ENCODE measurements around the gene ANKRD34B.
A peak's percentile ranks its signal among the peaks of the same experiment; 100 is the strongest.

Gene ANKRD34B

DNA sequence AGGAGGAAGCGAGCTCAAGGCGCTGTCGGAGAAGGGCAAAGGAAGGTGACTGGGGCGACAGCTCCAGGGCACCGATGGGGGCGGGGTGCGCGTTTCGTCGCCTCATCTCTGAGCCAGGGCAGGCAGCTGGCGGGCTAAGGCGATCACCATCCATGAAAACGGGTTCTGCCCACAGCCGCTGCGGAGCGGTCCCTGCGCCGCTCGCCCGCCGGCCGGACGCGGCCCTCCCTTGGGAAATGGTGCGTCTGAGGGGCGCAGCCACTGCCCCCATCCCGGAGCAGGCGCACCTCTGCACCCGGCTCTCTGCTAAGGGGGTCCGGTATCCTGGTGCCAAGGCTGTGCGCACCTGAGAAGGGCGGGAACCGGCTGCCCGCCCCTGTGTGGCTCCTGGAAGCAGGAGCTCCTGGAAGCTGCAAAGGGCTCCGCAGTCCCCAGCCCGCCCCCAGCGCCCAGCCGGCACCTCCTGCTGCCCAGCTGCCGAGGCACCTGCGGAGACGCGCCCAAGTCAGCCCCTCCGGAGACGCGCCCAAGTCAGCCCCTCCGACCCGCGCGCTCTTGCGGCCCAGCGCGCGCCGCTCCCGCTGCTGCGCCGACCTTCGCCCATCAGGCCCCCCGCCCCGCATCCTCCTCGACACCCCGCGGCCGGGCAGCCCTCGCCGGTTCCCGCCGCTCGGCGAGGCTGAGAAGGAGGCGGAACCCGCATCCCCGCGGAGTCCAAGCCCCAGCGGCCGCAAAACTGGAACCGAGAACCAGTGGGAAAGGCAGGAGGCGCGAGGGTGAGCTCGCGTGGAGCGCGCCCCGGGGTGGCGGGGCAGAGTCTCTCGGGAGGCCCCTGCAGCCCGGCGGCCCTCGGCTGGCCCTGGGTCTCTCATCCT lies 757 bp downstream of the ANKRD34B start:
- DNase-seq, result no peak

DNA sequence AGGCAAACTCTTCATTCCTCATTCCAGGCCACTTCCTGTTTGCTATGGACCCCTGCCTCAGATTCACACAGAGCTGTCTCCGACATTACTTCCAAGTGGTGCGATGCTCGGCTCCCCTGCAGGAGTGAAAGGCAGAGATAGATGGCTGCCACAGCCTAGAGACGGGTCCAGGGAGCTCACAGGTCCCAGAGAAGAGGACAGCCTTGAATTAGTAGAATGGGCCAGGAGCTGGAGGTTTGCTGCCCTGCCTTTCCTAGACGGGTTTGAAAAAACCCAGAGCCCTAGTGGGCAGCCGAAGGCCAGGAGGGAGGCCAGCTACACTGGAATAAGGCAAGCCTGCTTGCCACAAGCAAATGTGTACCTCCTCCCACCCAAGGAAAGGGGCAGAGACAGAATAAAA lies 1.8 kb downstream of the ANKRD34B start:
- DNase-seq, result no peak

DNA sequence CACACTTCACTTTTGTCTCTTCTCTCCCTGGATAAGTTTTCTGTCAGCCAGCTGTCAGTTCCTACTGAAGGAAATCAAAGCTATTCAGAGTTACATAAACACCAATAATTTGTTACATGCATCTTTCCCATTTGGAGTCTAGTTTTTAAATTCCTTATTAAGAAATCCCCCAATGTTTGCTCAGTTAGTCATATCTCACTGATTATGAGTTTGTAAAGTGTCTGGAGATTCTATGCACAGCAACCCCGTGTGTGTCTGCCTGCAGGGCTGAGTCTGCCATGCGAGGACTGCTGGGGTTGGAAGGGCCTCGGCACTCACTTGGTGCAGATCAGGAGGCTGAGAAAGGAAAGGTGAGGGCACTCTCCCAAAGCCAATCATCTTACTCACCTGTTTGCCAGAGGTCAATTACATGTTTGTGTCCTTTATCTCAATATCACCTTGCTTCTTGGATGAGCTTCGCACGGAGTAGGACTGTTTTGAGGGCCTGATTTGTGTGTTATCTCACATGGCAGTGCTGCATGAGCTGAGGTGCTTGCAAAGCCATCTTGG lies 3.3 kb downstream of the ANKRD34B start:
- DNase-seq, result no peak

DNA sequence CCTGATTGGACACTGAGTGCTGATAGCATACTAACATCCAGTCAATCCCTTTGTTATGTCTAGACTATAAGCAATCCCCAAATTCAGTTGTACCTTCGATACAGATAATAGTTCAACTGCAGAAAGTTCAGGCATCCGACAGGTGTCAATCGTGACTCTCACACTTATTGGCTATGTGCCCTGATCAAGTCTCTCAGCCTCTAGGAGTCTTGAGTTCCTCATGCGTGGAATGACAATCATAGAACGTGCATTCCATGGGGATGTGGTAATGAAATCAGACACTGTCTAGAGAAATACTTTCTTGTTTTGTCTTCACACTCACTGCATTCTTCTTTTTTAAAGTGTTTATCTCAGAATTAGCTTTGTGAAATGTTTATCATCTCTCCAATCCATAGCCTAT lies 4.8 kb downstream of the ANKRD34B start:
- DNase-seq, result no peak

DNA sequence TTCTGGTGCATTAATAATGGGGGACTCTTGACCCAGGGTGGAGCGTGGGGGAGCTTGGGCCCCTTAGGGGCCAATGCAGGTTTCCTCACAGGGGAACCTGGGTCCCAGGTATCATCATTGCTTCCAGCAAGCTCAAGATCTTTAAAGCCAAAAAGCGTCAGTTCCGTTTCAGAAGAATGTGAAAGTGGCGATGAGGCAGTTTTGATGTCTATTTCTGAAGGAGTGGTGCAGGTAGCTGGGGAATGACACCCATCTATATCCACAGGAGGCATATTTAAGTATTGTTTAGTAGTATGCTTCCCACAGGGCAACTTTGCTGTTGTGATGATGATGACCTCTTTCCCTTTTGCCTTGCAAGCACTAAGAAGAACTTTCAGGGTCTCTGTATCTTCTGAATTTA lies 10.8 kb downstream of the ANKRD34B start:
- no peak for DNase-seq

DNA sequence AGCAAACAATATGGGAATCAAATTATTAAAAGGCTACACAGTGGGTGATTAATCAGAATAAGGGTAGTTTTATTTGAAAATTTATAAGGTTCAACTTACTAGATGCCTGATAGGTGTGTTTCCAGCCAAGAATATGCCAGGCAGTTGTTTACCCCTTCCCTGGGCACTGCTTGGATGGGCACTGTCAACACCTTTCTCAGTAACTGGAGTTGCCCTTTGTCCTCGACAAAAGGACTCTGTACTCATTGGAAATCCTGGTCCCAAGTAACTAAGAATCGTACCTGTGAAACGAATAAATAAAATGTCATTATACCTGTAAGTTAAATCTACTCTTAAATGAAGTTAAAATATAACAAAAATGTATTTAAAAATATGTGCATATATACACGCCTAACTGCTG lies 15.0 kb downstream of the ANKRD34B start:
- DNase-seq, result no peak

DNA sequence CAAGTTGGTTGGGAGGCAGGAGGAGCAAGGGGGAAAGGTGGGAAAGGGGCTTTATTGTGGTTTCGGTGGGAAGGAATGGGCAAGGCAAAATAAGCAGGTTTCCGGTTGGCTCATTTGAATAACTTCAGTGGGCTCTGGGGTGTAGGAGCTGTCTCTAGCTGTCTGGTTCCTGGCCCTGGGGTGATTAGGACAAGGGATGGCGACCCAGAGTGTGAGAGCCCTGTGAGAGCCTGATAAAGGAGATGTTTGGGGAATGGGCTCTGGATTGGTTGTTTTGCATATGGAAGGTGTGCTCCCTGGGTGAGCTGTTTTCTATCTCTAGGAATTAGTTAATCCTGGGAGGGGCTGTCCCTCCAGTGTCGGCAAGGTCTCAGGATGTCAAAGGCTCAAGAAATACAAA lies 15.4 kb downstream of the ANKRD34B start:
- DNase-seq, result no peak

DNA sequence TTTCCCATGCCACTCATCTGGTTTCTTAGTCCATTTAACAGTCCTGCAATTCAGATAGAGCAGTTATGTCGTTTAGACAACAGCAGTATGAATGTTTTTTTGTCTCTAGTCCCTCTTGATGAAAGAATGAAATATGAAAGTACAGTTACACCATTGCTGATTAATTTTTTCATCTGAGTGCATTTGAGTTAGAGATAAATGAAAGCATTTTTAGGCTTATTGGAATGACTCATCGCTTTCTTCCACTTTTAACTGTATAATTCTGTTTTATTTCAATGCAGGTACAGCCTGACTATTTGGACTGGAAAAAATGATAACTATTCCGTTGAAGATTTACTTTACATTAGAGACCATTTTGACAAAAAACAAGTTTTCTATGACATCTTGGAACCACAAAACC lies 28.7 kb downstream of the ANKRD34B start:
- no peak for DNase-seq

DNA sequence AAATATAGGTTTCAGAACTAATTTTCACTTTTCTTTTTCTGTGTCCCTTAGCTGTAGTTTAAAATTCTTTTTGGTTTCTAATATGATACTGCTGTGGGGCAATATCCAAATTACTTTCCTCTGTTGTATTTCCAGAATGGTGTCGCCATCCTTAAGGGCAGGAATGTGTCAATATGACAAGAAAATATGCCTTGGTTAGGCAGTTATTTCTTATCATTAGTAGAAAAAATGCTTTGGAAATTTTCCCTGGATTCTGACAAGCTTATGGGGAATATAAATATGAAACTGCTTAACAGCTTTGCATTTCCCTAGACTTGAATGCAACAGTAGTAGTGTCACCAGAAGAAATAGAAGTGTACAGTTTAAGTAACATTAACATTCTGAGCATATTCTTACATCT lies 29.4 kb downstream of the ANKRD34B start:
- no peak for DNase-seq

DNA sequence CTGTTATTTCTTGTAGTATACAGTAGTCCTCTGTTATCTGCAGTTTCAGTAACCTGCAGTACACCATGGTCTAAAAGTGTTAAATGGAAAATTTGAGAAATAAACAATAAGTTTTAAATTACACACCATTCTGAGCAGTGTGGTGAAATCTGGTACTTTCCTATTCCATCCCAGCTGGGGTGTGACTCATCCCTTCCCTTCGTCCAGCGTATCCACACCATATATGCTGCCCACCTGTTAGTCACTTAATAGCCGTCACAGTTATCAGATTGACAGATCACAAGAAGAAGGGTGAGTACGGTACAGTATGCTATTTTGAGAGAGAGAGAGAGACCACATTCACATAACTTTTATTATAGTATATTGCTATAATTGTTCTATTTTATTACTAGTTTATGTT lies 53.3 kb downstream of the ANKRD34B start:
- peak; percentile 33 for DNase-seq

DNA sequence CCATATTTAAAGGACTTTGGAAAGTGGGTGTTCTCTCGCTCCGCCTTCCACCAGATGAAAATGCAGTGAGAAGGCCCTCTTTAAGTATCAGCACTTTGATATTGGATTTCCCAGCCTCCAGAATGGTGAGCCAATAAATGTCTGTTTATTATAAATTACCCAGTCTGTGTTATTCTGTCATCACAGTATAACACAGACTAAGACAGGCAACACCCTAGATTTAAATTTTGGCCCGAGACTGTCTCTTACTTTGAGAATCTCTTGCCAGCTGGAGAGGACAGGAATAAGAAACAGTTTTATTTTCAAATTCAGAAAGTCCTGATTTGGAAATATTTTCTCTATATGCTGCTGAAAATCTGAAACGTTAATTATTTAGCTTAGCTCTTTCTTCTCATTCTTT lies 60.7 kb downstream of the ANKRD34B start:
- DNase-seq, result no peak

DNA sequence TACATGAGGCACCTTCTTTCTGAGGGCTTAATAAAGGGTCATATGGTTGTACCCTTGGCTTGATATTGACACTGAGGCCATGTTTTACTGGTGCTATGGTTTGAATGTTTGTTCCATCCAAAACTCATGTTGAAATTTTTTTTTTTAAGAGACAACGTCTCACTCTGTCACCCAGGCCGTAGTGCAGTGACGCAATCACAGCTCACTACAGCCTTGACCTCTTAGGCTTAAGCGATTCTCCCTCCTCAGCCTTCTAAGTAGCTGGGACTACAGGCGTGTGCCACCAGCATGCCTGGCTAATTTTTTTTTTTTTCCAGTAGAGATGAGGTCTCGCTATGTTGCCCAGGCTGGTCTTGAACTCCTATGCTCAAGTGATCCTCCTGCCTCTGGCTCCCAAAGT lies 61.2 kb downstream of the ANKRD34B start:
- no peak for DNase-seq

DNA sequence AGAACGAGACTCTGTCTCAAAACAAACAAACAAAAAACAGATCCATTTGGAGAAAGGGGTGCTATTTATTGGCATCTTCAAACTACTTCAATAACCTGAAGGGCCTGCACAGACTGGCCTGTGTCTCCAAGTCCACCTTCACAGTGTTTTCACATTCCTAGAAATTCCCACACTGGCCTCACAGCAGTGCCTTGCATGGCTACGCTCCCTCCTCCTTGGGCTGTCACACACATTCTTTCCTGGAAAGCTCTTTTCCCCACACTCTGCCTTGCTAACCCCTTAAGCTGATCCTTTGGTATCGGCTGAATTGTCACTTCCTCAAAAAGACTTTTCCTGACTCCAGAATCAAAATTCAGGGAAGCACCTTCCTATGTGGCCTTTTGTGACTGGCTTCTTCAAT lies 62.4 kb downstream of the ANKRD34B start:
- DNase-seq, result no peak

All from stimulated activated CD8-positive, alpha-beta memory T cell treated with anti-CD3 and anti-CD28 coated beads, Interleukin-4, amount 100 ng/mL, for 48 hours (primary cell).